Measurements from ENCODE around the gene ZNF71.

- TF ChIP-seq CTCF (IDR thresholded peaks at IDR 0.05) (no peak), EP300 (IDR thresholded peaks at IDR 0.05) (no peak), POLR2A (IDR thresholded peaks at IDR 0.05) (no peak), POLR2AphosphoS5 (IDR thresholded peaks at IDR 0.05) (no peak)
Observed at GRCh38 chr19:56608274-56608964, 13.3 kb downstream of the ZNF71 start.
